Endothelial cell of umbilical vein (primary cell): ENCODE measurements around the gene SLC4A4. TPM values are rescaled to one million over a fixed set of nuclear protein-coding genes. Genes with fewer than 3 reads are reported as not detected.

Experiments
- BruUV-seq: library from RNA; stranded (reverse); fragments of 400-500 nt; replicated peaks from 2 replicates; lab custom pipeline; 2021; lab: Mats Ljungman, UMichigan
- CTCF ChIA-PET: fragments of 300-600, 350-600 bp; sonication (Branson Sonifier 250); formaldehyde crosslinking; loops from one replicate; lab custom pipeline; 2021; ENCODE audit warnings: antibody characterized with exemption, inconsistent platforms; lab: Charles Lee
- POLR2A ChIA-PET: fragments of 300-600, 350-600 bp; sonication (Branson Sonifier 250); formaldehyde crosslinking; loops from one replicate; lab custom pipeline; 2021; ENCODE audit warnings: antibody characterized with exemption, inconsistent platforms; lab: Charles Lee
- DNase-seq: peaks from one replicate; pipeline ENCODE4 v3.0.0-alpha.2; 2011; ENCODE audit warnings: low read depth, low spot score
- FAIRE-seq: peaks from 2 replicates; lab custom pipeline; 2011; peaks lifted over from hg19 to GRCh38; lab: Jason Lieb, UNC
- H2AFZ ChIP-seq: 2 replicates; pipeline ENCODE4 v1.6.0; 2012; ENCODE audit warnings: low read depth, low read length, control low read depth, inconsistent platforms
- H3K27ac ChIP-seq: 2 replicates; pipeline ENCODE4 v1.5.1; 2011; ENCODE audit warnings: low read depth, mild to moderate bottlenecking, control low read depth, low read length, moderate library complexity; ENCODE audit not compliant: insufficient read depth
- H3K27me3 ChIP-seq, 2 experiments: 2 replicates each; pipeline versions ENCODE4 v1.6.0 to v1.6.1; 2011; ENCODE audit warnings: low read length in 2 of 2, mixed read lengths in 1 of 2; ENCODE audit not compliant: control insufficient read depth in 2 of 2, insufficient read depth in 2 of 2
- H3K36me3 ChIP-seq, 2 experiments: 2 replicates in 1 of 2; 3 replicates in 1 of 2; pipeline ENCODE4 v1.5.1; 2011; ENCODE audit warnings: low read length in 2 of 2, mild to moderate bottlenecking in 1 of 2, moderate library complexity in 1 of 2; ENCODE audit not compliant: control insufficient read depth in 2 of 2, insufficient read depth in 2 of 2; ENCODE audit errors: extremely low read depth in 1 of 2
- H3K4me1 ChIP-seq: 3 replicates; pipeline ENCODE4 v1.5.1; 2011; ENCODE audit warnings: mild to moderate bottlenecking, low read length; ENCODE audit not compliant: control insufficient read depth, insufficient read depth; ENCODE audit errors: extremely low read depth
- H3K4me2 ChIP-seq: 2 replicates; pipeline ENCODE4 v1.6.1; 2011; ENCODE audit warnings: low read length, control low read depth, mixed read lengths; ENCODE audit not compliant: insufficient read depth
- H3K4me3 ChIP-seq, 3 experiments: fragments of 200-600 bp in 1 of 3; sonication (generic), shearing (Covaris generic) in 1 of 3; replicated peaks in 1 of 3; 2 replicates each; pipeline ENCODE4 v1.5.1; 2011 to 2016; ENCODE audit warnings: control low read depth in 3 of 3, low read length in 3 of 3, mild to moderate bottlenecking in 2 of 3, inconsistent platforms in 1 of 3, low read depth in 1 of 3, moderate library complexity in 1 of 3; ENCODE audit not compliant: insufficient read depth in 1 of 3
- H3K79me2 ChIP-seq: 2 replicates; pipeline ENCODE4 v1.6.0; 2012; ENCODE audit warnings: low read length, inconsistent platforms; ENCODE audit not compliant: control insufficient read depth, insufficient read depth
- H3K9ac ChIP-seq: replicated peaks from 2 replicates; pipeline ENCODE3; 2011; ENCODE audit warnings: low read length, control low read depth; ENCODE audit not compliant: insufficient read depth; ENCODE audit errors: extremely low read depth
- H3K9me1 ChIP-seq: replicated peaks from 3 replicates; pipeline ENCODE4 v1.6.0; 2011; ENCODE audit warnings: mild to moderate bottlenecking, low read length; ENCODE audit not compliant: control insufficient read depth, insufficient read depth; ENCODE audit errors: extremely low read depth
- H3K9me3 ChIP-seq: replicated peaks from 2 replicates; pipeline ENCODE4 v1.5.1; 2012; ENCODE audit warnings: low read length, inconsistent platforms; ENCODE audit not compliant: control insufficient read depth, insufficient read depth
- H4K20me1 ChIP-seq: replicated peaks from 2 replicates; pipeline ENCODE3; 2011; ENCODE audit warnings: mild to moderate bottlenecking, low read length; ENCODE audit not compliant: control insufficient read depth, insufficient read depth; ENCODE audit errors: extremely low read depth
- EZH2 ChIP-seq: IDR thresholded peaks from 2 replicates; pipeline ENCODE4 v1.6.1; 2012; ENCODE audit warnings: borderline replicate concordance, low read depth, mild to moderate bottlenecking, moderate library complexity, low read length, inconsistent platforms; ENCODE audit not compliant: severe bottlenecking
- FOS ChIP-seq: IDR thresholded peaks from 2 replicates; pipeline ENCODE4 v1.6.1; 2011; ENCODE audit warnings: mild to moderate bottlenecking, low read length, moderate library complexity, borderline replicate concordance; ENCODE audit not compliant: insufficient read depth
- GATA2 ChIP-seq: IDR thresholded peaks from 2 replicates; pipeline ENCODE4 v1.7.0; 2011; ENCODE audit warnings: low read depth, mild to moderate bottlenecking, moderate library complexity, mixed read lengths, low read length; ENCODE audit not compliant: insufficient read length, insufficient read depth
- JUN ChIP-seq: IDR thresholded peaks from 2 replicates; pipeline ENCODE4 v1.6.1; 2011; ENCODE audit warnings: borderline replicate concordance, low read depth; ENCODE audit not compliant: insufficient read length, insufficient read depth
- MYC ChIP-seq: IDR thresholded peaks from one replicate; pipeline ENCODE4 v1.6.1; 2011; ENCODE audit warnings: mild to moderate bottlenecking, low read depth, low read length
- POLR2A ChIP-seq: IDR thresholded peaks from 2 replicates; pipeline ENCODE4 v1.6.1; 2012; ENCODE audit warnings: low read depth, mild to moderate bottlenecking, control low read depth, low read length
- POLR2AphosphoS5 ChIP-seq: IDR thresholded peaks from 2 replicates; pipeline ENCODE4 v1.6.1; 2012; ENCODE audit warnings: low read depth, mild to moderate bottlenecking, control low read depth, low read length, moderate library complexity; ENCODE audit not compliant: insufficient read depth
- dilution Hi-C: fragments of 300-500 bp; cut with MboI; formaldehyde crosslinking; loops from one replicate; pipeline ENCODE4 v1.15.0; 2019; ENCODE audit warnings: low sequenced_read_pairs; ENCODE audit not compliant: extremely low pct_ligation_motif_present
- intact Hi-C: fragments of 100-400 bp; cut with micrococcal nuclease; formaldehyde crosslinking; loops from one replicate; pipeline ENCODE4 v1.10.0; 2022
- polyA plus RNA-seq, 4 experiments: library from polyadenylated mRNA; depleted of rRNA in 3 of 4; stranded (reverse) in 3 of 4; unstranded in 1 of 4; fragments of >200 nt; gene quantifications; 2 replicates each; pipeline versions ENCODE4 v1.2.1 to v1.2.3, GENCODE V29; 2011 to 2012; ENCODE audit warnings: missing spikeins in 1 of 4
- total RNA-seq: library from RNA; stranded (reverse); gene quantifications from 2 replicates; pipeline ENCODE4 v1.2.3, GENCODE V29; 2021
- TF ChIP-seq, protein P1 (sequence below), 2 donors: IDR thresholded peaks; 1 replicate in 1 of 2; 2 replicates in 1 of 2; pipeline ENCODE4 v1.5.1; 2011; ENCODE audit warnings: low read length in 2 of 2, mild to moderate bottlenecking in 2 of 2, moderate library complexity in 2 of 2, control low read depth in 1 of 2, inconsistent platforms in 1 of 2, low read depth in 1 of 2; ENCODE audit not compliant: insufficient read depth in 1 of 2; ENCODE audit errors: extremely low read depth in 1 of 2
- TF ChIP-seq, protein P2 (sequence below): IDR thresholded peaks from 2 replicates; pipeline ENCODE4 v1.6.1; 2011; ENCODE audit not compliant: insufficient read depth, insufficient read length

The SLC4A4 gene
- total and polyA plus RNA-seq, 2 donors (not counting 3 experiments of a cell fraction or from before 2014, with no cell fraction given) = not detected

DNA sequence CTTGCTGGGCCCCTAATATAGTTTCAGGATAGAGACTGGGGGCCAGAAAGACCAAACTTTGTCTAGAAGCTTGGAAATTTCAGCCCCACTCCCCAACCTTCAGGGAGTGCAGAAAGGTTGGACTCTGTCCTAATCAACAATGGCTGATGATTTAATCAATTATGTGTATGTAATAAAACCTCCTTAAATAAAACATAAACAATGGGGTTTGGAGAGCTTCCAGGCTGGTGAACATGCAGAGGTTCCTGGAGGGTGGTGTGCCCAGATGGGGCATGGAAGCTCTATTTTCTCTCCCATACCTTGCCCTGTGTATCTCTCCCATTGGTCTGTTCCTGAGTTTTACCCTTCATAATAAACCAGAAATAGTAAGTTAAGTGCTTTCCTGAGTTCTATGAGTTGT, 270.8 kb downstream of the SLC4A4 start:
- Histone ChIP-seq H3K27me3 (no peaks in the 10 kb centered on the region), H3K4me3 (no peak overlapping the region), H4K20me1 (no peaks in the 10 kb centered on the region), H2AFZ (no peak overlapping the region), H3K79me2 (no peaks in the 10 kb centered on the region), H3K9me3 (no peaks in the 10 kb centered on the region), H3K4me1 (no peaks in the 10 kb centered on the region), H3K9me1 (no peaks in the 10 kb centered on the region), H3K36me3 (no peaks in the 10 kb centered on the region), H3K9ac (no peak overlapping the region), H3K27ac (no peak overlapping the region), H3K4me2 (no peak overlapping the region)
- no TSS peak for BruUV-seq
- DNase-seq = no peak
- no peak for TF ChIP-seq FOS
- TF ChIP-seq JUN = no peak
- TF ChIP-seq POLR2AphosphoS5 = no peak
- no peak for TF ChIP-seq MYC
- TF ChIP-seq, protein P1, sequence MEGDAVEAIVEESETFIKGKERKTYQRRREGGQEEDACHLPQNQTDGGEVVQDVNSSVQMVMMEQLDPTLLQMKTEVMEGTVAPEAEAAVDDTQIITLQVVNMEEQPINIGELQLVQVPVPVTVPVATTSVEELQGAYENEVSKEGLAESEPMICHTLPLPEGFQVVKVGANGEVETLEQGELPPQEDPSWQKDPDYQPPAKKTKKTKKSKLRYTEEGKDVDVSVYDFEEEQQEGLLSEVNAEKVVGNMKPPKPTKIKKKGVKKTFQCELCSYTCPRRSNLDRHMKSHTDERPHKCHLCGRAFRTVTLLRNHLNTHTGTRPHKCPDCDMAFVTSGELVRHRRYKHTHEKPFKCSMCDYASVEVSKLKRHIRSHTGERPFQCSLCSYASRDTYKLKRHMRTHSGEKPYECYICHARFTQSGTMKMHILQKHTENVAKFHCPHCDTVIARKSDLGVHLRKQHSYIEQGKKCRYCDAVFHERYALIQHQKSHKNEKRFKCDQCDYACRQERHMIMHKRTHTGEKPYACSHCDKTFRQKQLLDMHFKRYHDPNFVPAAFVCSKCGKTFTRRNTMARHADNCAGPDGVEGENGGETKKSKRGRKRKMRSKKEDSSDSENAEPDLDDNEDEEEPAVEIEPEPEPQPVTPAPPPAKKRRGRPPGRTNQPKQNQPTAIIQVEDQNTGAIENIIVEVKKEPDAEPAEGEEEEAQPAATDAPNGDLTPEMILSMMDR (IDR thresholded peaks at IDR 0.05; ENCODE audit: extremely low read depth in 1 of 2, insufficient read depth in 1 of 2, low read depth in 1 of 2, low read length in 2 of 2) = no peak
- TF ChIP-seq, protein P2, sequence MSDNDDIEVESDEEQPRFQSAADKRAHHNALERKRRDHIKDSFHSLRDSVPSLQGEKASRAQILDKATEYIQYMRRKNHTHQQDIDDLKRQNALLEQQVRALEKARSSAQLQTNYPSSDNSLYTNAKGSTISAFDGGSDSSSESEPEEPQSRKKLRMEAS = no peak
- TF ChIP-seq POLR2A = no peak
- no peak for TF ChIP-seq GATA2
- no peak for TF ChIP-seq EZH2
- POLR2A ChIA-PET = no interaction called here
- CTCF ChIA-PET = no interaction called here
- dilution Hi-C loops (no loop called here), intact Hi-C loops (no loop called here)
- FAIRE-seq = no peak
